Spleen (tissue), 7 donors: ENCODE results near the gene KDELR1.

Experiments used
- CTCF ChIP-seq, 11 experiments: fragments of 200-600 bp in 7 of 11; fragments of 450-650 bp in 4 of 11; sonication (generic) in 4 of 11; IDR thresholded peaks in 8 of 11; conservative IDR thresholded peaks in 3 of 11; 1 replicate in 7 of 11; 2 replicates in 4 of 11; pipeline versions ENCODE4 v1.4.0 to v1.8.0; 2016 to 2021; ENCODE audit warnings: antibody characterized with exemption in 11 of 11, inconsistent platforms in 4 of 11, mild to moderate bottlenecking in 1 of 11
- POLR2A ChIP-seq, 3 donors: fragments of 450-650 bp; IDR thresholded peaks; one replicate each; pipeline ENCODE4 v1.5.1; 2017; ENCODE audit warnings: antibody characterized with exemption in 3 of 3, mild to moderate bottlenecking in 1 of 3
- POLR2AphosphoS5 ChIP-seq, 3 donors: sonication (generic); formaldehyde crosslinking; IDR thresholded peaks; one replicate each; pipeline ENCODE4 v1.5.1; 2017; ENCODE audit warnings: antibody characterized with exemption in 3 of 3
- donor health status: DM: no; HTN: no; CAD: no; lungs with moderate emphysema.
- donor health status: DM: no; HTN: no; CAD: no.
- donor health status: DM: no; HTN: no; CAD: no.

DNA sequence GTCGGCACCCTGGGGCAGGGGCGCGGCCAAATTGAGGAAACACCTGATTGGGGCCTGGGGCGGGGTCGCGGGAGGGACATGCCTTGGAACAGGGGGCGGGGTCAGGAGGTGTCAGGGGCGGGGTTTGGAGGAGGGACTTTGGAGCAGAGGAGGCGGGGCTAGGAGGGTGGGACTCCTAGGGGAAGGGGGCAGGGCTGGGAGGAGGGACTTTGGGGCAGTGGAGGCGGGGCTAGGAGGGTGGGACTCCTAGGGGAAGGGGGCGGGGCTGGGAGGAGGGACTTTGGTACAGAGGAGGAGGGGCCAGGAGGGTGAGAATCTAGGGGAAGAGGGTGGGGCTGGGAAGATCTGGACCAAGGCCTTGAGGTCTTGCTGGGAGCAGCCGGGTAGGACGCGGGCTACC, 24.0 kb upstream of the KDELR1 start:
- no peak for TF ChIP-seq POLR2AphosphoS5 (IDR thresholded peaks at IDR 0.05)
- TF ChIP-seq CTCF (IDR thresholded peaks at IDR 0.05 in 8 of 11, conservative IDR thresholded peaks at IDR 0.05 in 3 of 11) = no peak
- TF ChIP-seq POLR2A (IDR thresholded peaks at IDR 0.05) = no peak
